Measurements from ENCODE around the gene SPTA1.
"Not testable (repeated sequence)": the region's sequence is repeated elsewhere in the genome, so short reads cannot be mapped to it uniquely, and the experiment has no call there.

SPTA1 gene

GRCh38 chr1:158686111-158687009 lies at the start of gene SPTA1:
Gene SPTA1 (minus strand): TSS chr1:158686715. CDS start chr1:158686517, 198 bp downstream.
- DNase-seq (ENCODE audit: low read depth in 2 of 2) = no peak

DNA sequence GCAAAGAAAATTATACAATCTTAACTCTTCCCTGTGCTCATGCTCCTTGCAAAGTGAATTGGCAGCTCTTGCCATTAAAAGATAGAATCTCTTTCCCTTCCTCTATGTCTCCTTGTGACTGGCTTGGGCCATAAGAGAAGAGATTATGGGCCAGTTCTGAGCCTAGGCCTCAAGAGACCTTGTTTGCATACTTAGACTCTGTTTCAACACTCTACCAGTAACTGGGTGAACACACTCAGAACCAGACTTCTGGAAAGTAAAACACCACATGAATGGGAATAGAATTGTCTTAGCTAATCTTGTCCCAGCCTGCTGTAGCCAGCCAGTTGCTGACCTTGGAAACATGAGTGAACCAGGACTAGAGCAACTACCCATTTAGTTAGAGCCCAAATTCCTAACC lies 49.3 kb upstream of the SPTA1 start:
- no peak for DNase-seq (ENCODE audit: low read depth in 2 of 2)

GRCh38 chr1:158732524-158732923 lies 46.0 kb upstream of the SPTA1 start:
- no peak for DNase-seq (ENCODE audit: low read depth in 2 of 2)

DNA sequence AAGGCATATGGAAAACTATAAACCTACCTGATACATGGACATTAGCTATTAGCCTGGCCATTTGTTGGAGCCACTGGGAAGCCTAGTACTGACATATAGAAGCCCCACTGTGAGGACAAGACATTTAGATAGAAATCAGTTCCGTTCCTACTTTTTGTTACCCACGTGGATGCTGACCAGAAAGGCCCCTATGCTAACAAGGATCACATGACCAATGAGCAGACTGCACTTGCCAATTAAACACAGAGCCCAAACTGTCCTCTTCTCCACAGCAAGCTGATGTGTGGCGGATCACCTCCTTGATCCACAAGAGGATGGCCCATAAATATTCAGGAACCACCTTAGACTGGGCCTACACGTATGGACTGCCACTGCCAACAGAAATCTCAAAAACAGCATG lies 45.2 kb upstream of the SPTA1 start:
- DNase-seq (ENCODE audit: low read depth in 2 of 2) = no peak

- DNase-seq (ENCODE audit: low read depth in 2 of 2) = no peak
Measured at GRCh38 chr1:158730453-158730852, 43.9 kb upstream of the SPTA1 start.

- DNase-seq (ENCODE audit: low read depth in 2 of 2) = no peak
Measured at GRCh38 chr1:158728510-158729225, 42.2 kb upstream of the SPTA1 start.

GRCh38 chr1:158724442-158724841 lies 37.9 kb upstream of the SPTA1 start:
- DNase-seq (ENCODE audit: low read depth in 2 of 2) = no peak

GRCh38 chr1:158720620-158721019 lies 34.1 kb upstream of the SPTA1 start, which contains the start of gene OR6K3:
Gene OR6K3 (minus strand): TSS chr1:158720720. CDS start chr1:158718115, 2,605 bp downstream.
- no peak for DNase-seq (ENCODE audit: low read depth in 2 of 2)

DNA sequence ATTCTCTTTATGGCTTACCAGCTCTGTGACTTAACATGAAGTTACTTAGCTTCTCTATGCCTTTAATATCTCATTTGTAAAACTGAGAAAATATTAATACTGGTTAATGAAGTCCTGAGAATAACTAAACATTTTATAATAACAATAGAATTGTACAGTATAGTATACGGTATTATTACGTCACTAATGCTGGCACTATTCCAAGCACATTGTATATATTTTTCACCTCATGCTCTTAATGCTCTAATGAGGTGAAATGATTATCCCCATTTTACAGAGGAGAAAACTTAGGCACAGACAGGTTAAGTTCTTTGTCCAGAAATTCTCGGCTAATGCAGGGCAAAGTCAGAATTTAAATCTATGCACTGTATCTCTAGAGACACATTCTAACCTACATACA lies 33.1 kb upstream of the SPTA1 start:
- no peak for DNase-seq (ENCODE audit: low read depth in 2 of 2)

GRCh38 chr1:158717344-158717743 lies 30.8 kb upstream of the SPTA1 start:
- no peak for DNase-seq (ENCODE audit: low read depth in 2 of 2)

GRCh38 chr1:158716335-158716734 lies 29.8 kb upstream of the SPTA1 start:
- no peak for DNase-seq (ENCODE audit: low read depth in 2 of 2)

- DNase-seq (ENCODE audit: low read depth in 2 of 2) = no peak
Measured at GRCh38 chr1:158714754-158715153, 28.2 kb upstream of the SPTA1 start.

GRCh38 chr1:158711098-158711497 lies 24.6 kb upstream of the SPTA1 start:
- no peak for DNase-seq (ENCODE audit: low read depth in 2 of 2)

DNA sequence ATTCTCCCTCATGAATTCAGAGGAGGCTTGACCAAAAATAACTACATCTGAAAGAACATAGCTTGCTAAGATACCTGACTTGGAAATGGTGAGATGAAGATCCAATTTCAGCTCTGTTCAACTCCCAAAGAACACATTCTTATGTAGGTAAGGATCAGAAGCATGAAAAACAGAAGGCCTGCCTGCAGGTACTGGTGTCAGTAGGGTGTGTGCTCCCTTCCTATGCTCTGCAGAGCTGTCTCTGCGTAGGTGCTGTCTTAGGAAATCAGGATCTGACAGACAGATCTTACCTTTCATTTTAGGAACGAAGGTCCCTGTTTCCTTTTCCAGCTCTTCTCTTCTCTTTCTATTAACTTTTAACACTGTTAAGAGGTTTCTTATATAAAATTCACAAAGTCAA lies 19.6 kb upstream of the SPTA1 start:
- no peak for DNase-seq (ENCODE audit: low read depth in 2 of 2)

DNA sequence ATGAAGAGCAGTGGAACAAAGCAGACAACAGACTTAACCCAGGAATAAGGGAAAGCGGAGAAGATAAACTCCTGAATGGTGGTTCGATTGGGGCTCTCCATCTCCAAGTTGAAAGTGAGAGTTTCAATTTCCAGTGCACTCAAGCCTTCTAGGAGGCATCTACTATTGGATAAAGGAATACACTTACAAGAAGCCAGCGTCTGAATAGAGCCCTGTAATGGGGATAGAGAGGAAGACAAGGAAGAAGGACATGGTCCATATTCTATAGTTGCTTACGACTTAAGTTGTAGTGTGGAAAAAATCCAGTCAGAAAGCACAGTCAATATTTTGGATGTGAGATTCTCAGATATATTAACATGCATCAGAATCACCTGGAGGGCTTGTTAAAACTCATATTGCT lies 14.0 kb upstream of the SPTA1 start, which contains the start of gene OR6K2:
OR6K2 (minus strand) TSS at position 101 of the 400 bp plus-strand sequence; CDS start at position 101, 0 bp downstream.
- DNase-seq (ENCODE audit: low read depth in 2 of 2) = no peak

GRCh38 chr1:158694596-158694995 lies 8.1 kb upstream of the SPTA1 start:
- no peak for DNase-seq (ENCODE audit: low read depth in 2 of 2)

- no peak for DNase-seq (ENCODE audit: low read depth in 2 of 2)
Measured at GRCh38 chr1:158692356-158692755, 5.8 kb upstream of the SPTA1 start.

GRCh38 chr1:158691907-158692306 lies 5.4 kb upstream of the SPTA1 start:
- DNase-seq (ENCODE audit: low read depth in 2 of 2) = no peak

DNA sequence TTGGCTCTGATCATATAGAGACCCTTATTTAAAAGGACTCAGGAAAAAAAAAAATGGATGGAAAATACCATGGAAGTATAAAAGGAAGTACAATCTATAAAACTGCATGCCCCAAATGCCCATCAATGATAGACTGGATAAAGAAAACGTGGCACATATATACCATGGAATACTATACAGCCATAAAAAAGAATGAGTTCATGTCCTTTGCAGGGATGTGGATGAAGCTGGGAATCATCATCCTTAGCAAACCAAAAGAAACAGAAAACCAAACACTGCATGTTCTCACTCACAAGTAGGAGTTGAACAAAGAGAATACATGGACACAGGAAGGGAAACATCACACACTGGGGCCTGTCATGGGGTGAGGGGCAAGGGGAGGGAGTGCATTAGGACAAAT lies 4.6 kb upstream of the SPTA1 start:
- DNase-seq (ENCODE audit: low read depth in 2 of 2) = not testable (repeated sequence)

- no peak for DNase-seq (ENCODE audit: low read depth in 2 of 2)
Measured at GRCh38 chr1:158689875-158690274, 3.4 kb upstream of the SPTA1 start.

- no peak for DNase-seq (ENCODE audit: low read depth in 2 of 2)
Measured at GRCh38 chr1:158689110-158689509, 2.6 kb upstream of the SPTA1 start.

DNA sequence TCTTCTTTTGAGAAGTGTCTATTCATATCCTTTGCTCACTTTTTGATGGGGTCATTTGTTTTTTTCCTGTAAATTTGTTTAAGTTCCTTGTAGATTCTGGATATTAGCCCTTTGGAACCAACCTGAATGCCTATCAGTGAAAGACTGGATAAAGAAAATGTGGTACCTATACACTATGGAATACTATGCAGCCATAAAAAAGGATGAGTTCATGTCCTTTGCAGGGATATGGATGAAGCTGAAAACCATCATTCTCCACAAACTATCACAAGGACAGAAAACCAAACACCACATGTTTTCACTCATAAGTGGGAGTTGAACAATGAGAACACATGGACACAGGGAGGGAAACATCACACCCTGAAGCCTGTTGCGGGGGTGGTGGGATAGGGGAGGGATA lies 1.8 kb upstream of the SPTA1 start:
- DNase-seq (ENCODE audit: low read depth in 2 of 2) = not testable (repeated sequence)

GRCh38 chr1:158687037-158687436 lies 522 bp upstream of the SPTA1 start:
- no peak for DNase-seq (ENCODE audit: low read depth in 2 of 2)
